Neural crest cell (in vitro differentiated cells): Measurements from ENCODE around the gene YWHAE. TPM values are rescaled to one million over a fixed set of nuclear protein-coding genes. Genes with fewer than 3 reads are reported as not detected.

Experiments used
- DNase-seq: peaks from one replicate; pipeline ENCODE4 v3.0.0; 2021; ENCODE audit warnings: low read depth, mixed read lengths, low spot score
- H3K27ac Mint-ChIP-seq: one replicate; pipeline ENCODE4 v1.8.0; 2021; ENCODE audit warnings: mild to moderate bottlenecking, mixed read lengths; ENCODE audit not compliant: unreplicated experiment
- H3K27me3 Mint-ChIP-seq: 2 replicates; pipeline ENCODE4 v1.8.0; 2021; ENCODE audit warnings: low read depth, mild to moderate bottlenecking, mixed read lengths
- H3K36me3 Mint-ChIP-seq: 2 replicates; pipeline ENCODE4 v1.8.0; 2021; ENCODE audit warnings: low read depth, mild to moderate bottlenecking, mixed read lengths
- H3K4me1 Mint-ChIP-seq: 2 replicates; pipeline ENCODE4 v1.8.0; 2021; ENCODE audit warnings: mixed read lengths
- H3K4me3 Mint-ChIP-seq: one replicate; pipeline ENCODE4 v1.8.0; 2021; ENCODE audit warnings: mild to moderate bottlenecking, mixed read lengths
- H3K9me3 Mint-ChIP-seq: 2 replicates; pipeline ENCODE4 v1.8.0; 2021; ENCODE audit warnings: mixed read lengths
- CTCF ChIP-seq: fragments of 200-600 bp; sonication (generic); conservative IDR thresholded peaks from 2 replicates; pipeline ENCODE4 v1.5.0; 2021; ENCODE audit warnings: antibody characterized with exemption, mild to moderate bottlenecking
- total RNA-seq: library from RNA; stranded (reverse); gene quantifications from 2 replicates; pipeline ENCODE4 v1.2.1, GENCODE V29; 2021

The YWHAE gene
- total RNA-seq, 1 donor from 2014 or later, result 1,231 TPM

DNA sequence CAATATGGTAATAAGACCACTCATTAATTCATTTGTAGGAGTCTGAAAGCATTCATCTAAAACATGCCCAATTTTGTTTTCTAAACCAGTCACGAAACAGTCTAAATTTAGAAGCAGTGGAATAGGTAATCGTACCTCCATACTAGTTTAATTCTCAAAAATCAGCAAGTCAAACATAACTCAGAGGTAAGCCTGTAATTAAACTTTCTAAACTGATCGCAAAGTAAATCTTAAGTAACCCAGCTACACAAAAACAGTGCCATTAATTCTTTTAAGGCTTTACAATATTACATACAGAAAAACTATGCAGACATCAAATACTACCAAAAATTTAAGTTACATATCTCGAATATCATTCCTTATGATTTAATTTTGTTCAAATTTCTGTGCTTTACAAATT, 31.4 kb downstream of the YWHAE start:
- Mint-ChIP-seq H3K27ac (no peak overlapping the region), H3K27me3 (no peaks in the 10 kb centered on the region), H3K4me3 (no peak overlapping the region), H3K9me3 (no peaks in the 10 kb centered on the region), H3K4me1 (peaks cover 31% of the 10 kb centered on the region), H3K36me3 (peaks cover 16% of the 10 kb centered on the region)
- TF ChIP-seq CTCF, result no peak
- no peak for DNase-seq

DNA sequence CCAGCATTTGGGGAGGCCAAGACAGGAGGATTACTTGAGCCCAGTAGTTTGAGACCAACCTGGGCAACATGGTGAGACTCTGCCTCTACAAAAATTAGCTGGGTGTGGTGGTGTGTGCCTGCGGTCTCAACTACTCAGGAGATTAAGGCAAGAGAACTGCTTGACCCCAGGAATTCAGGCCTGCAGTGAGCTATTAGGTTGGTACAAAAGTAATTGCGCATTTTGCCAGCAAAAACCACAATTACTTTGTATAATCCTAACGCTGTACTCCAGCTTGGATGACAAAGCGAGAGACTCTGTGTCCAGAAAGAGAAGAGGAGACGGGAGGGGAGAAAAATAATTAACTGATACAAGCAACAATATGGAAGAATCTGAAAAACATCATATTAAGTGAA, 32.7 kb downstream of the YWHAE start:
- Mint-ChIP-seq H3K27me3 (no peaks in the 10 kb centered on the region), H3K4me1 (peaks cover 36% of the 10 kb centered on the region), H3K27ac (no peak overlapping the region), H3K9me3 (no peaks in the 10 kb centered on the region), H3K36me3 (peaks cover 19% of the 10 kb centered on the region), H3K4me3 (no peak overlapping the region)
- no peak for DNase-seq
- no peak for TF ChIP-seq CTCF

- no peaks in the 10 kb centered on the region for H3K9me3 Mint-ChIP-seq
- no peaks in the 10 kb centered on the region for H3K27me3 Mint-ChIP-seq
- H3K27ac Mint-ChIP-seq, result no peak overlapping the region
- no peak overlapping the region for H3K4me3 Mint-ChIP-seq
- no peak for TF ChIP-seq CTCF
- peaks cover 38% of the 10 kb centered on the region for H3K4me1 Mint-ChIP-seq
- DNase-seq, result no peak
- peaks cover 21% of the 10 kb centered on the region for H3K36me3 Mint-ChIP-seq
Observed at GRCh38 chr17:1366234-1366633, 33.8 kb downstream of the YWHAE start.

- no peaks in the 10 kb centered on the region for H3K9me3 Mint-ChIP-seq
- peaks cover 38% of the 10 kb centered on the region for H3K4me1 Mint-ChIP-seq
- TF ChIP-seq CTCF, result peak; percentile 93
- peak overlapping the region; percentile 35 for H3K4me3 Mint-ChIP-seq
- no peak overlapping the region for H3K27ac Mint-ChIP-seq
- peaks cover 20% of the 10 kb centered on the region for H3K36me3 Mint-ChIP-seq
- DNase-seq, result peak; percentile 35
- no peaks in the 10 kb centered on the region for H3K27me3 Mint-ChIP-seq
Observed at GRCh38 chr17:1365445-1366039, 34.5 kb downstream of the YWHAE start.

- Mint-ChIP-seq H3K9me3 (no peaks in the 10 kb centered on the region), H3K27ac (no peak overlapping the region), H3K4me1 (peaks cover 36% of the 10 kb centered on the region), H3K4me3 (no peak overlapping the region), H3K36me3 (peaks cover 25% of the 10 kb centered on the region), H3K27me3 (no peaks in the 10 kb centered on the region)
- no peak for DNase-seq
- TF ChIP-seq CTCF, result no peak
Observed at GRCh38 chr17:1362964-1363363, 37.1 kb downstream of the YWHAE start.
